COLO668 (cell line): Measurements from ENCODE around the gene SEC61A2.

Experiments
- DNase-seq: peaks from one replicate; lab custom pipeline; 2025; ENCODE audit not compliant: unreplicated experiment; lab: John Stamatoyannopoulos, UW

The SEC61A2 gene

GRCh38 chr10:12195603-12196506 is 66.4 kb downstream of the SEC61A2 start, which contains the start of the genes CDC123 and NUDT5:
CDC123 (plus strand) TSS chr10:12196188; CDS start chr10:12196246, 58 bp downstream.
NUDT5 (minus strand) TSS chr10:12195891; CDS start chr10:12186291, 9,600 bp downstream.
- DNase-seq, result peak; percentile 83

GRCh38 chr10:12196531-12197211 is 67.2 kb downstream of the SEC61A2 start:
- no peak for DNase-seq

- DNase-seq, result no peak
These were observed 68.7 kb downstream of the SEC61A2 start for GRCh38 chr10:12198156-12198555.

- DNase-seq, result no peak
These were observed 71.4 kb downstream of the SEC61A2 start for GRCh38 chr10:12200850-12201249.

GRCh38 chr10:12201543-12201942 is 72.1 kb downstream of the SEC61A2 start:
- DNase-seq, result no peak

GRCh38 chr10:12202226-12202625 is 72.7 kb downstream of the SEC61A2 start:
- no peak for DNase-seq

- DNase-seq, result no peak
These were observed 75.6 kb downstream of the SEC61A2 start for GRCh38 chr10:12205082-12205481.

- DNase-seq, result no peak
These were observed 77.6 kb downstream of the SEC61A2 start for GRCh38 chr10:12207114-12207513.

- DNase-seq, result no peak
These were observed 79.0 kb downstream of the SEC61A2 start for GRCh38 chr10:12208460-12208859.

- DNase-seq, result peak; percentile 24
These were observed 83.0 kb downstream of the SEC61A2 start for GRCh38 chr10:12212454-12212853.

GRCh38 chr10:12213621-12214020 is 84.1 kb downstream of the SEC61A2 start:
- no peak for DNase-seq

GRCh38 chr10:12214093-12214492 is 84.6 kb downstream of the SEC61A2 start:
- no peak for DNase-seq

- peak; percentile 16 for DNase-seq
These were observed 85.3 kb downstream of the SEC61A2 start for GRCh38 chr10:12214763-12215218.
